Activated T-helper 17 cell treated with anti-CD3 and anti-CD28 coated beads, Interleukin-2, amount 50 U/mL, for 72 hours (primary cell): Measurements from ENCODE around the gene ALCAM. TPM values are rescaled to one million over a fixed set of nuclear protein-coding genes. Genes with fewer than 3 reads are reported as not detected.

Source experiments
- ATAC-seq: fragments of 150-1000 bp; cut with Tn5 transposase; replicated peaks from 2 replicates; pipeline ENCODE4 v1.10.0; 2021; ENCODE audit warnings: mild to moderate bottlenecking, moderate library complexity
- H3K27ac Mint-ChIP-seq: one replicate; pipeline ENCODE4 v1.8.0; 2022; ENCODE audit warnings: mixed read lengths
- H3K27me3 Mint-ChIP-seq: one replicate; pipeline ENCODE4 v1.8.0; 2022; ENCODE audit warnings: mixed read lengths
- H3K36me3 Mint-ChIP-seq: one replicate; pipeline ENCODE4 v1.8.0; 2022; ENCODE audit warnings: low read depth, mild to moderate bottlenecking, mixed read lengths
- H3K4me1 Mint-ChIP-seq: one replicate; pipeline ENCODE4 v1.8.0; 2022; ENCODE audit warnings: mixed read lengths
- H3K4me3 Mint-ChIP-seq: one replicate; pipeline ENCODE4 v1.8.0; 2022; ENCODE audit warnings: mild to moderate bottlenecking, mixed read lengths
- H3K9me3 Mint-ChIP-seq: one replicate; pipeline ENCODE4 v1.8.0; 2022; ENCODE audit warnings: mixed read lengths
- total RNA-seq, 2 donors: library from RNA; stranded (reverse); gene quantifications; one replicate each; pipeline ENCODE4 v1.2.3, GENCODE V29; 2022

ALCAM gene
- total RNA-seq, 2 donors from 2014 or later, result 8.2 to 11.9 TPM

DNA sequence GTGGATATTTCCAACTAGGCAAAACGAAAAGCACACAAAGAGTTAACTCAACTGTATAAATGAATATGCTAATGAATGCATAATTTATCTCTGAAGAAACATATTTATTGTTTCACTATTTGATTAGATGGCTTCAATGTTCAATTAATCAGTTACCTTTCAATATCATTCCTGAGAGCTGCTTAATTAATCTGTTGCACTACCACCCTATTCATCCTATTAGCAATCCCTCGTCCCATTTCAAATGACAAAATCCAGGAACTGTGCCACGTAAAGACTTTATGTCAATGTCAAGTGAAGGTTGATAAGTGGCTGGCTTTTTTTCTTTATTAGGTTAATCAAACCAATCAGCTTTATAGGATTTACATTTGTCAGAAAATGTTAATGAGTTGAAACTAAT lies 82.7 kb downstream of the ALCAM start:
- H3K4me3 Mint-ChIP-seq, result no peak overlapping the region
- H3K36me3 Mint-ChIP-seq, result no peaks in the 10 kb centered on the region
- no peaks in the 10 kb centered on the region for H3K27me3 Mint-ChIP-seq
- peaks cover 4% of the 10 kb centered on the region for H3K9me3 Mint-ChIP-seq
- no peaks in the 10 kb centered on the region for H3K4me1 Mint-ChIP-seq
- ATAC-seq, result no peak
- H3K27ac Mint-ChIP-seq, result no peak overlapping the region

DNA sequence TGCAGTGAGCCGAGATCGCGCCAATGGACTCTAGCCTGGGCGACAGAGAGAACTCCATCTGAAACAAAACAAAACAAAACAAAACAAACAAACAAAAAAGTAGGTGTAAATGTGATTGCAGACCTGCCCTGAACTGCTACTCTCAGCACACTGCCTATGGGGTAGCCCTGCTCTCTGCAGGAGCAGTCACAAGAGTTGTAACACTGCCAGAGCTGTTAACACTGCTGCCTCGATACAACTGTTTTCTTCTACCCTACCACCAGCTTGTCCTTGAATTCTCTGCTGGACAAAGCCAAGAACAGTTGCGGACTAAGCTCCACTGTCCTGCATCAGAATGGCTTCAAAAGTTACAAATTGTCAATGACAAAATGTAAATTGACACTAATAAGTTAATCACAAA lies 89.3 kb downstream of the ALCAM start:
- no peaks in the 10 kb centered on the region for H3K4me1 Mint-ChIP-seq
- H3K27me3 Mint-ChIP-seq, result no peaks in the 10 kb centered on the region
- H3K4me3 Mint-ChIP-seq, result no peak overlapping the region
- no peak for ATAC-seq
- no peak overlapping the region for H3K27ac Mint-ChIP-seq
- H3K9me3 Mint-ChIP-seq, result no peaks in the 10 kb centered on the region
- no peaks in the 10 kb centered on the region for H3K36me3 Mint-ChIP-seq

DNA sequence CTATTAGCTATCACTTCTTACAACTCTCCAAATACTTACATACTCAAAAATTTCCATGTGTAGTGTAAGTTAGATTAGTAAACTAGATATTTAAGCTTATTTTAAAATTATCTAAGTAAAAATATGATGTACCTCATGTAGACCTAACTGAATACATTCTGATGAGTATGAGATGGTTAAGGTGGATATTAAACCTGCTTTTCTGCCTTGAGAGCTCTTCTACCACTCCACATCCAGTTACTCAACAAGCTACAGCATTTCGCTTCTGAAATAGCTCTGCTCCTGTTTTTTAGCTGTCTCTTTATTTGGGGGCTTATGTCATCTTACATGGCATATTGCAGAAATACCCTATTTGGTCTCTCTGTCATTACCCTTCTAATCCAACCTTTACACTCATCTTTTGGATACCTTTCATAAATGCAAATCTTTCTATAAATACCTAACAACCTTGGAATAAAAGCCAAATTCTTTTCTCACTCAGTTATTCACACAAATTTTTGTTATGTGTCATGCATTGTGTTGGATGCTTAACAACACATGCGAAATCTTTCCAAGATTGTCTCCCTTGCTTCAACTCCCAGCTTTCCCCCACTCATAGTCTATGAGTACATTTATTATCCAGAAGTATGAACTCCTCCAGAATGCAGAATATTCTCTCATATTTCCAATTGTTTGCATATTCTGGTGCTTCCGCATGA lies 92.0 kb downstream of the ALCAM start:
- H3K4me3 Mint-ChIP-seq, result no peak overlapping the region
- no peaks in the 10 kb centered on the region for H3K9me3 Mint-ChIP-seq
- no peak for ATAC-seq
- no peaks in the 10 kb centered on the region for H3K36me3 Mint-ChIP-seq
- no peaks in the 10 kb centered on the region for H3K27me3 Mint-ChIP-seq
- H3K4me1 Mint-ChIP-seq, result no peaks in the 10 kb centered on the region
- no peak overlapping the region for H3K27ac Mint-ChIP-seq

DNA sequence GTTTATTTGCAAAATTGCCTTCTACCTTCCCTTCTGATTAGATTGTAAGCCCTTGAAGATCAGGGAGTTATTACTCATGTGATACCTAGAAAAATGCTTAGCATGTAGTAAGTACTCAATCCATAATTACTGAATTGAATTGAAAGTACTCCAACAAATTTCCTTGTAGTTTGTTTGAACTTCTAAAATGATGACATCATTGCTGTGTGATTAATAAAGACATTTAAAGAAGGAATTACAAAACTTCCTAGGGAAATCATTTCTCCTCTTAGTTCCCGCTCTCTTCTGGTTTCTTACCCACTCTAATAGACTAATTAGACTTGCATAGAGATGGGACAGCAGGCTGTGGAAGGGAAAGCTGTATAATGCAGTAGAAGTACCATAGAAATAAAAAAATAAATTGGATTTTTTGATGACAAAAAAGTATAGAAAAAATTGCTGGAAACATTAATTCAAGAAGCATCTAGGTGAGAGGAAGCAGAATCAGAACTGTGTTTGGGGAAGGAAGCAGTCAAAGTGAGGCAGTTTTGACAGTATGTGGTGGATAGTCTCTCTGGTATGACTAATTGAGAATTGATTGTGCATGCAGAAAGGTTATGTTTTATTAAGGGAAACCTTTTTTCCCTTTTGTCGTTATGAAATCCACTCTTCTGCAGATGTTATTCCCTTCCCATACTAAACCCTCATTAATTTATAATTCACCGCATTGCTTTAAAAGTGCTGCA lies 93.0 kb downstream of the ALCAM start:
- Mint-ChIP-seq H3K4me3 (no peak overlapping the region), H3K27ac (no peak overlapping the region), H3K4me1 (no peaks in the 10 kb centered on the region), H3K36me3 (no peaks in the 10 kb centered on the region), H3K9me3 (no peaks in the 10 kb centered on the region), H3K27me3 (no peaks in the 10 kb centered on the region)
- no peak for ATAC-seq

DNA sequence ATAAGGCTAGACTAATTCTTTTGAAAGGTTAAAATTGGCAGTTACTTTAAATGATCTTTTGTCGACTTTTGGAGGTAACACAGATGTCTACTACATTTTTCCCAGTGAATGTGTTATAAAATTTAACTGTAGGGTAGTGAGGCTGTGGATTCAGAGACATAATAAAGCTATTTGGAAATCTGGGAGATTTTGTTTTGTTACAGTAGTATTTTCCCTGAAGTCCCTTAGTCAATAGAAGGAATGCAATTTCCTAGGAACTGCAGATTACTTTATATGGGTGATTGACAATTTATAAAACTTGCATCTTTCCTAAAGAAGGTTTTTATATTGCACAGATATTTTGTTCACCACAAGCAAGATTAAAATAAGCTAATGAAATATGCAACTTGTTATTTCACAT lies 96.9 kb downstream of the ALCAM start:
- Mint-ChIP-seq H3K27ac (no peak overlapping the region), H3K36me3 (no peaks in the 10 kb centered on the region), H3K27me3 (no peaks in the 10 kb centered on the region), H3K9me3 (no peaks in the 10 kb centered on the region), H3K4me1 (no peaks in the 10 kb centered on the region), H3K4me3 (no peak overlapping the region)
- ATAC-seq, result no peak

DNA sequence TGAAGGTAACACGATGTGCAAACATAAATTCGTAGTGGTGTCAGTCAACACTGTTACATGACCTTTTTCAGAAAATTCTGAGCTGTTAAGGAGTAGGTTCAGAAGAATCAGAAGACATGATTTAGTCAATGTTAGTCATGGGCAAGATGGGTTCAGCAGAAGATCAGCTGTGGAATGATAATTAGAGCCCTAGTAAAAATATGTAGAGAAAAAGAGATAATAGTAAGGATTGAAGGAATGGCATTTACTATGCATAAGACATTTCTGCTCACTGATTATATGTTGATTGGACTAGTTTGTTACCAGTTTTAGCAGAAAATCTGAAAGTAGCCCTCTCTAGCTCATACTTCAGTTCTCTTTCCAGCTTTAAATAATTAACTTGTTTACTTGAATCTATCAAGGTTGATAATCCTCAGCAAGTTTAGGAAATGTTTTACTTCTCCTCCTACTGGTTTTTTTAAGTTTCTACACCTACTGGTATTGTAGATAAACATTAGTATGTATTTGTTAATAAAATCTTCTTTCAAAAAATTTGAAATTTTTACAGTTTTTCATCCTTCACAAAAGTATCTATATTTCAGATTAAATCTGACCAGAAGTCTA lies 98.6 kb downstream of the ALCAM start:
- no peak overlapping the region for H3K4me3 Mint-ChIP-seq
- H3K27me3 Mint-ChIP-seq, result no peaks in the 10 kb centered on the region
- no peak overlapping the region for H3K27ac Mint-ChIP-seq
- H3K9me3 Mint-ChIP-seq, result no peaks in the 10 kb centered on the region
- no peaks in the 10 kb centered on the region for H3K4me1 Mint-ChIP-seq
- no peak for ATAC-seq
- no peaks in the 10 kb centered on the region for H3K36me3 Mint-ChIP-seq

GRCh38 chr3:105466072-105466471 lies 99.4 kb downstream of the ALCAM start:
- no peak overlapping the region for H3K27ac Mint-ChIP-seq
- no peak for ATAC-seq
- H3K4me3 Mint-ChIP-seq, result no peak overlapping the region
- no peaks in the 10 kb centered on the region for H3K9me3 Mint-ChIP-seq
- no peaks in the 10 kb centered on the region for H3K4me1 Mint-ChIP-seq
- H3K27me3 Mint-ChIP-seq, result no peaks in the 10 kb centered on the region
- no peaks in the 10 kb centered on the region for H3K36me3 Mint-ChIP-seq

DNA sequence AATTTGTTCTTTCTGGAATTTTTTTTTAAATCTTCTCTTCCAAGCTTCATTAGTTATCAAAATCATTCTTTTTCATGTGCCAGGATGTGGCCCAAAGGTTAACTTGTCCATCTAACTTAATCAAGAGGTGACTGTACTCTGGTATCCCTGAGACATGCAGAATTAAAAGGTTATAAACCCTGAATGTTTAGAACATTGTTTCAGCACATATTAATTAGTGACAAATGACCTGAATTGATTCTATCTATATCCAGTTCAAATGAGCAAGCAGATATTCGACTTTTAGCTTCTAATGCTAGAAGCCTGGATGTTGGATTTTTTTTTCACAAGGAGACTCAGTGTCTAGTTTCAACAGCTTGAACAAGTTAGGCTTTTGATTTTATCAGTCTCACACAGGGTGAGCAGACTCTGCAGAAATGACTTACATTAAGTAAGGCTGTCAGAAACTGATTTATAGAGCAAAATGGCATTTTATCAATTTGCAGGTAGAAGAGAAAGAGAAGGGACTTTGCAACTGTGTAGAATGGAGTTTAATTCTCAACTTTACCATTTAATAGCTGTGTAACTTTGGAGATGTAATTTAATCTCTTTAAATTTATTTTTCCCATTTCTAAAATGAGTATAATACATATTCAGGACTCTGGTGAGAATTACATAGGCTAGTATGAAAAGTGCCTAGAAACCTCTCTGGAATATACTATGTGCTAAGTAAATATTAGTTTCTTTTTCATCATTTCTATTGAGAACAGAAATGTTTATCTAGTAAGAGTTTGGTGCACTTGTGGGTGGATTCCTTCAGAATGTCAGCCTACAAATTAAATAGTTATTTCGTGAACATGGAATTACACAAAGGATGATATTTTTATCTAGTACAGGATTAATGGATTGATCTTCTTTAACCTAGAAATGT lies 100.0 kb downstream of the ALCAM start:
- no peaks in the 10 kb centered on the region for H3K4me1 Mint-ChIP-seq

DNA sequence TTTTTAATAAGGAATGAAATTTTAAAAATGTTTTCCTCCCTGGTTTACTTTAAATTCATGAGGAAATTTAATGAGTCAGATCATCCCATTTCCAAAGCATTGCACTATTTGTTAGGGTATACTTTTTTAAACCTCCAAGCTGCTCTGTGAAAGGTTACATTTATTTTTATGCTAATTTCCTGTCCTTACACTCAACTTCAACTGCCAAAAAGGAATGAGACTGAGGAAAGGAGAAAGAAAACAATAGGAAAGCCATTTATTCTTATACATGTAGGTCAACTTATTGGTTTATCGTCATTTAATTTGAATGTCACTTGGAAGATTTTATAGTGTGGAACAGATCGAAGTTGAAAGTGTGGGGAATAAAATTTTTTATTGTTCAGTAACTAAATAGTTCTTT lies 104.1 kb downstream of the ALCAM start:
- H3K4me3 Mint-ChIP-seq, result no peak overlapping the region
- no peak for ATAC-seq
- H3K27ac Mint-ChIP-seq, result no peak overlapping the region
- H3K27me3 Mint-ChIP-seq, result no peaks in the 10 kb centered on the region
- no peaks in the 10 kb centered on the region for H3K36me3 Mint-ChIP-seq
- no peaks in the 10 kb centered on the region for H3K9me3 Mint-ChIP-seq
- no peaks in the 10 kb centered on the region for H3K4me1 Mint-ChIP-seq

More for the DNA sequence above, 100.0 kb downstream of the ALCAM start:
- no peak for ATAC-seq
- Mint-ChIP-seq H3K27ac (no peak overlapping the region), H3K9me3 (no peaks in the 10 kb centered on the region), H3K4me3 (no peak overlapping the region), H3K27me3 (no peaks in the 10 kb centered on the region), H3K36me3 (no peaks in the 10 kb centered on the region)

- H3K4me1 Mint-ChIP-seq, result no peaks in the 10 kb centered on the region
- H3K4me3 Mint-ChIP-seq, result no peak overlapping the region
- H3K27me3 Mint-ChIP-seq, result no peaks in the 10 kb centered on the region
- H3K36me3 Mint-ChIP-seq, result no peaks in the 10 kb centered on the region
- H3K27ac Mint-ChIP-seq, result no peak overlapping the region
- peak; percentile 45 for ATAC-seq
- H3K9me3 Mint-ChIP-seq, result peaks cover 3% of the 10 kb centered on the region
These were observed 107.0 kb downstream of the ALCAM start for GRCh38 chr3:105473521-105474223.

- Mint-ChIP-seq H3K4me1 (no peaks in the 10 kb centered on the region), H3K9me3 (peaks cover 3% of the 10 kb centered on the region), H3K4me3 (no peak overlapping the region), H3K27ac (no peak overlapping the region), H3K36me3 (no peaks in the 10 kb centered on the region), H3K27me3 (no peaks in the 10 kb centered on the region)
- ATAC-seq, result no peak
These were observed 114.1 kb downstream of the ALCAM start for GRCh38 chr3:105480768-105481167.

DNA sequence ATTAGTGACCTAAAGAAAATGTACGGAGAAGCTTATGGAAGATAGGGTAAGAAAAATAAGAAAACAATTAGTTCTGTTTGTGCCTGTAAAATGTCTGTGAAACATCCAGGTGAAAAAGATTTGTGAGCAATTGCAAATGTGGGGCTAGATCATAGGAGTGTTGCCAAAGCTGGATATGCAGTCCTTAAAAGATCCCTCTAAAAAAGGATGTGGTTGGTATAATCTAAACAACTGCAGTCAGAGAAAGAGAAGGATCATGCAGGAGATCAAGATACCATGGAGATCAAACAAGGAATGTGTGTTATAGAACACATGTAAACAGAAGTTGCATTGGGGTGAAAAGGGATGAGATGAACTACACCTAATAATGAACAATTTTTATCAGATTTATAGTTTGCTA lies 116.8 kb downstream of the ALCAM start:
- no peaks in the 10 kb centered on the region for H3K9me3 Mint-ChIP-seq
- no peak overlapping the region for H3K27ac Mint-ChIP-seq
- ATAC-seq, result no peak
- H3K27me3 Mint-ChIP-seq, result no peaks in the 10 kb centered on the region
- no peaks in the 10 kb centered on the region for H3K36me3 Mint-ChIP-seq
- H3K4me1 Mint-ChIP-seq, result no peaks in the 10 kb centered on the region
- H3K4me3 Mint-ChIP-seq, result no peak overlapping the region

DNA sequence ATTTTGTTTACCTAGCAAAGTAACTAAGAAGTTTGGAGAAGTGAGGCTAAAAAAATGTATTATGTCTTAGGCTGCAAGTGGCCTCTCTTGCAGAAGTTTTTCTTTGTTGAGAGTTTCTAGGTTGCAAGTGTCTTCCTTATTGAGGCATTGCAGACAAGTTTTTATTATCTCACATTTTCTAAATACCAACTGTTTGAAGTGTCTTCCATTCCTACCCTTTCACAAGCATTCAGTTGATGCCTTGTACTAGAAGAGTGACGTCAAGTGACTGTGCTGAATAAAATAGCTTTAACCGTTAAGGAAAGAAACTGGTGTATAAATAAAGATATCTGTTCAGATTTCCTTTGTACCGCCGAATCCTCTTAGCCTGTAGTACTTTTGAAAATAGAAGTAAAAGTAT lies 123.3 kb downstream of the ALCAM start:
- no peak overlapping the region for H3K27ac Mint-ChIP-seq
- no peak overlapping the region for H3K4me3 Mint-ChIP-seq

GRCh38 chr3:105493305-105493892 lies 126.7 kb downstream of the ALCAM start:
- Mint-ChIP-seq H3K9me3 (no peaks in the 10 kb centered on the region), H3K27ac (no peak overlapping the region), H3K27me3 (no peaks in the 10 kb centered on the region), H3K4me3 (no peak overlapping the region), H3K4me1 (no peaks in the 10 kb centered on the region), H3K36me3 (no peaks in the 10 kb centered on the region)
- no peak for ATAC-seq

More for the DNA sequence above, 123.3 kb downstream of the ALCAM start:
- Mint-ChIP-seq H3K4me1 (no peaks in the 10 kb centered on the region), H3K9me3 (no peaks in the 10 kb centered on the region), H3K36me3 (no peaks in the 10 kb centered on the region), H3K27me3 (no peaks in the 10 kb centered on the region)
- no peak for ATAC-seq
